Lung microvascular endothelial cell (primary cell): Measurements from ENCODE around the gene THAP6. TPM values are rescaled to one million over a fixed set of nuclear protein-coding genes. Genes with fewer than 3 reads are reported as not detected.
"Not testable (repeated sequence)": the region's sequence is repeated elsewhere in the genome, so short reads cannot be mapped to it uniquely, and the experiment has no call there.

Experiments used
- DNase-seq, 2 donors: peaks; one replicate each; pipeline versions ENCODE4 v3.0.0 to v3.0.0-alpha.2; 2010; ENCODE audit warnings: low read depth in 2 of 2
- total RNA-seq: library from RNA; depleted of rRNA; stranded (reverse); fragments of >200 nt; gene quantifications from 2 replicates; pipeline ENCODE4 v1.2.1, GENCODE V29; 2014

THAP6 gene, protein sequence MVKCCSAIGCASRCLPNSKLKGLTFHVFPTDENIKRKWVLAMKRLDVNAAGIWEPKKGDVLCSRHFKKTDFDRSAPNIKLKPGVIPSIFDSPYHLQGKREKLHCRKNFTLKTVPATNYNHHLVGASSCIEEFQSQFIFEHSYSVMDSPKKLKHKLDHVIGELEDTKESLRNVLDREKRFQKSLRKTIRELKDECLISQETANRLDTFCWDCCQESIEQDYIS
- 3.3 and 5.6 TPM in 2 replicates for total RNA-seq

DNA sequence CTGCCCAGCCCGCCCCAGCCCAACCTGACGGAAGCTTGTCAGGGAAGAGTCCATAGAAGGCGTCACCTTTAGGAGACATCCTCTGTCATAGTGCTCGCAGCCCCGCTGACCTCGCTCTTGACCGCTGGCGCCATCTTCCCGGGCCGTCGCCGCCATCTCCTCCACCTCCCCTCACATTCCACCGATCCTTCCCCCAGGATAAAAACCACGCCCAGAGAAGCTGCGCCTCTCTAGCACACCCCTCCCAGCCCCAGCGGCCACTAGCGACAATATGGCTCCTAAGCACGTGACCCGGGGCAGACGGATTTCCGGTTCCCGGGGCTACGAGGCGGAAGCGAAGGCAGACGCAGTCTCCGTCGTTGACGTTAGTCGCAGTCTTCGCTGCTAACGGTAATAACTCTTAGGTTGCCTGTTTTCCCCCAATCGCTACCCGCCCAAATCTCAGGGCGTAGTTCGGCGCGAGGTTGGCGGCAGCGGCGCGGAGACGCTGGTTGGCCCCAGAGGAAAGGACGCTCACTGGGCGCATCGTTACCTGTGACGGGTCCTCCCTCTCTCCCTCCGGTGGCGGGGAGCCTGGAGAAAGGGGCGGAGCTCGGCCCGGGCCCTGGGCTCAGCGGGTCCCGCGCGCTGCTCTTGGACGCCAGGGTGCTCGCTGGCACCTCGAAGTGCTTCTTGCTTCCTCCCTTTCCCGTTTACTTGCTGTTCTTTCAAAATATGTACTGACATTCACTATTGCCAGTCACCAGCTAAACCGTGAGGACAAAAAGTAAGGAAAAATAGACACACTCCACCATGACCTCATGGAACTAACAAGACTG is at the start of gene THAP6, which contains the start of gene RCHY1:
Gene THAP6, plus strand, starts transcription at position 343 of the 818 bp plus-strand sequence. CDS start 980 bp downstream, outside the sequence.
Gene RCHY1, minus strand, starts transcription at position 273 of the 818 bp plus-strand sequence. Its CDS starts 117 bp downstream, at position 156.
- DNase-seq: peak; percentile 92

GRCh38 chr4:75469896-75470295 is 44.4 kb upstream of the THAP6 start:
- no peak for DNase-seq

DNA sequence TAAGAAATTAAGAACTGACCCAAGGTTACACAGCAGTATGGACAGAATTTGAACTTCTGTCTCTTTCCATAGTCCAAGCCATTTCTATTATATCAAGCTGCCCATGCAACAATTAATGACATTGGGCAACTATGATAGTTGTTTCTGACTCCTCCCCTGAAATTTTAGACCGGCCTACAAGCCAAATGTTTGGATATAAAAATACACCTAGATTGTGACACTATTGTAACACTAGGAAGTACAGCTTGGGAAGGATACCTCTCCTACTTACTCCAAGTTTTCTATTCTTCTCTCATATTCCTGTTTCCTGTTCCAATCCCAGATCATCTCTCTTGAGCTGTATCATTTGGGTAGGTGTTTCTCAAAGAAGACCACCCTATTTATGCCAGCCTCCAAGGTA is 43.5 kb upstream of the THAP6 start:
- DNase-seq: no peak

GRCh38 chr4:75477201-75477600 is 37.1 kb upstream of the THAP6 start:
- no peak for DNase-seq

GRCh38 chr4:75484190-75484589 is 30.1 kb upstream of the THAP6 start:
- DNase-seq: no peak

DNA sequence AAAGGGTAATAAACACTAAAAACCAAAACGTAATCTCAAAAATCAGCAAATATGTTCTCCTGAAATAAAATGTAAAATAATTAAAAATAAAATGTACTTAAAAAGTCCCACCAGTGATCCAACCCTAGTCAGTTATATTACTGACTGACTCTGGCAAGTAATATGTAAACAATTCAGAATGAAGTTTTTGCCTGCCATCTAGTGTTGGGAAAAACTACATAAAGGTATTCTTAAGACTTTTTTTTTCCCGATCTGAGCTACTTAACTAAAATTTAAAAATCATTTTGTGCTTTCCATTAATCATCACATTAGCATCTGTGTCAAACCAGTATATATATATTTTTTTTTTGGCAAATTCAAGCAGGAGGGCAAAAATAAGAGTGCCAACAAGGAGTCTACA is 24.1 kb upstream of the THAP6 start:
- DNase-seq: peak; percentile 8 to 23

DNA sequence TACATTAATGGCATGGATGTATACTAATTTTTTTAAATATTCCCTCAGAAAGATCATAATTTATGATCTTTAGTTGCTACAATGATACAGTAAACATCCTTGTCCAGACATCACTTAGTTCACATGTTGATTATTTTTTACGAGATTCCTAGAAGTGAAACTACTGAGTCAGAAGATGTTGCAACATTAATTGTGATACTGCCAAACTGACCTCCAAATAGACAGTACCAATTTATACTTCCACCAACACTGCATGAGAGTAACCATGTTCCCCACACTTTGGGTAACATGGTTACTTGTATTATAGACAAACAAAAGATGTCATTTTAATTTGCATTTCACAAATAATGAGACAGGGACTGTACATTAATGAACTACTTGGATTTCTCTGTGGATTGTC is 19.7 kb upstream of the THAP6 start:
- DNase-seq: peak in 1 of 2 donors; percentile 38

GRCh38 chr4:75495476-75495875 is 18.8 kb upstream of the THAP6 start:
- no peak for DNase-seq

DNA sequence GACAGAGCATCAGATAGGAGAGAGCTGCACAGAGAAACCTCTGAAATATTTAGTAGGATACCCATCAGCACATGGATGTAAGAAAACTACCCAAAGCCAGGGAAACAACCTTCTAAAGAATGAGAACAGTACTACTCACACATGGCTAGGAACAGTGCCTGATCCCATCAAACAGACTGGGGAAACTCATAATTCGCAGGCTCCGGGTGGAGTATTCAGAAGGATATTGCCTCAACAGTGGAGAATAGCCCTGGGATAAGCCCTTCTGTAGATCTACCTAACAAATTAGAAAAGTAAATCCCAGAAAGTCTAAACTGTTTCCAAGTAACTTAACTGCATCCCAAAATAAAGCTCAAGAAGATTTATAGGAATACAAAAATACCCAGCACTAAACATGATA is 17.9 kb upstream of the THAP6 start:
- no peak for DNase-seq

DNA sequence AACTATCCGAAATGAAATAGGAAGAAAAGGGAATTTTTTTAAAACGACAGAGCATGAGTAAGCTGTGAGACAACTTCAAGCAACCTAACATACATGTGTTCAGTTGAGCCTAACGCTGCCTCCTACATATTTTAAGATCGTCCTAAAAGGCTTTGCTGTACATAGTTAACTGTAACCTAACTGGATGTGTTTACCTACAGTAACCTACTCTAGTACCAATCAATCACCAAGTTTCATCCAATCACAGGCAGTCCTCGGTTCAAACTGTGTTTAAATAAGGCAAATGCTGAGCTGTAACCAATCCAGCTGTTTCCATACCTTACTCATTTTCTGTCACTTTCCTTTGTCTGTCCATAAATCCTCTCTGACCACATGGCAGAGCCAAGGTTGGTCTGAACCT is 17.1 kb upstream of the THAP6 start:
- DNase-seq: no peak

DNA sequence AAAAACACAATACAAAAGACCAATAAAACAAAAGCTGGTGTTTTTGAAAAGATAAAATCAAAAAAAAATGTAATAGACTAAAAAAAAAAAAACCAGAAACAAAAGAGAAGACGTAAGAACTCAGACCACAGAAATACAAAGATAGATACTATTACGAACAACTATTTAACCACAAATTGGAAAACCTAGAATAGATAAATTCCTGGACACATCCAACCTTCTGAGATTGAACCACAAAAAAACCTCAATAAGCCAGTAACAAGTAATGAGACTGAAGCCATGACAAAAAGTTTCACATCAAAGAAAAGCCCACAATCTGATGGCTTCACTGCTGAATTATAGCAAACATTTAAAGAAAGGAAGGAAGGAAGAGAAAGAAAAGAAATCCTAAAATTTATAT is 16.2 kb upstream of the THAP6 start:
- no peak for DNase-seq

- DNase-seq: no peak
Observed at GRCh38 chr4:75499900-75500299, 14.4 kb upstream of the THAP6 start.

- no peak for DNase-seq
Observed at GRCh38 chr4:75502671-75503070, 11.6 kb upstream of the THAP6 start.

GRCh38 chr4:75505630-75506029 is 8.6 kb upstream of the THAP6 start:
- no peak for DNase-seq

GRCh38 chr4:75509592-75509991 is 4.7 kb upstream of the THAP6 start:
- DNase-seq: not testable (repeated sequence)

- peak in 1 of 2 donors; percentile 1 for DNase-seq
Observed at GRCh38 chr4:75511841-75512240, 2.4 kb upstream of the THAP6 start.

DNA sequence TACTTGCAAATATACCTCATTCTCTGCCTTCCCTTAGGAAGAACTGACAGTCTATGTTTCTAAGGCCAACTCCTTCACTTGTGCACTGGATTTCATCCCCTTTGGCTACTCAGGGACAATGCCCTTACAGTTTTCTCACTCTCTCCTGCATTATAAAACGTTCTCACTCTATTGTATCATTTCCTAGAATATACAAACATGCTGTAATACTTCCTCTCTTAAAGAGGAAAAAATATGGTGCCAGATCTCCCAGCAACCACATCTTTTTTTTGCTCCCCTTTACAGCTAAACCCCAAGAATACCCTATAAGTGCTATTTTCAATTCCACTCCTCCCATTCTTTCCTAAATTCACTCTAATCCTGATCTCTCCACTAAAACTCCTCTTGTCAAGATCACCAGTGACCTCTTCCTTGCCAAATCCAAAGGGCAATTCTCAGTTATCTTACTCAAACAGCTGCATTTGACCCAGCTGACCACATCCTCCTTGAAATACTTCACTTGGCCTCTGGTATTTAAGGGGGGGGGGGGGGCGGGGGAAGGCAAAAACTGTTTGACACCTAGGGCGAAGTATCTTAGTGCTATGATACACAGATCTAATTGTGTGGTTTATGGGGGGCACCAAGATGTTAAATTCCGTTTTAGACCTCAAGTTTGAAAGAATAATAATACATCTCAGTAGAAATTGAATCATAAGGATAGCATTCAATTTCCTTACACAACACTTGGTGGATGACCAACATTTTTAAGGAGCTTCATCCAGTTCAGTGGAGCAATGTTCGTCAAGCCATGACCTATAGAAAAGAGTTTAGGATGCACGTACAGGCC is 1.7 kb upstream of the THAP6 start:
- peak; percentile 44 to 77 for DNase-seq

GRCh38 chr4:75513526-75514130 is 645 bp upstream of the THAP6 start:
- peak; percentile 15 to 37 for DNase-seq

- peak in 1 of 2 donors; percentile 4 for DNase-seq
Observed at GRCh38 chr4:75514949-75515612, 808 bp downstream of the THAP6 start.

- no peak for DNase-seq
Observed at GRCh38 chr4:75516144-75516543, 1.9 kb downstream of the THAP6 start.

DNA sequence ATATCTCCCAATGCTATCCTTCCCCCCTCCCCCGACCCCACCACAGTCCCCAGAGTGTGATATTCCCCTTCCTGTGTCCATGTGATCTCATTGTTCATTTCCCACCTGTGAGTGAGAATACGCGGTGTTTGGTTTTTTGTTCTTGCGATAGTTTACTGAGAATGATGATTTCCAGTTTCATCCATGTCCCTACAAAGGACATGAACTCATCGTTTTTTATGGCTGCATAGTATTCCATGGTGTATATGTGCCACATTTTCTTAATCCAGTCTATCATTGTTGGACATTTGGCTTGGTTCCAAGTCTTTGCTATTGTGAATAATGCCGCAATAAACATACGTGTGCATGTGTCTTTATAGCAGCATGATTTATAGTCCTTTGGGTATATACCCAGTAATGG is 5.2 kb downstream of the THAP6 start:
- not testable (repeated sequence) for DNase-seq
